ENCODE results near the gene DET1.

DNA sequence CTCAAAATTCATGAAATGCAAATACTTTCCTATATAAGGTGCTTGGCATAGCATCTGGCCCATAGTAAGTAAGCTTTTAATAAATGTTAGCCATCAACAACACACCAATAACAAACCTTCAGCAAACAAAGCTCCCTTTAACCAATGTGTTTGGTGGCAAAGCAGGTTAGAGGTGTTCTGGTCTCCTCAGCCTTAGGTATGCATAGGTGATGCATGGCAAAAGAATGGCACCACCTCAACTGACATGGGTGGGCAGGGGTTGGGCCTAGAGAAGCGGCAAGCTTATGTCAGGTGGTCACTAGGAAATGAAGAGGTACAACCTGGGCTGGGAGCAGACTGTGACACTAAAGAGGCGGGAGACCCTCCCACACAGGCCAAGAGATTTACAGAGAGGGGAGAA is 40.8 kb downstream of the DET1 start:
- no peak for TF ChIP-seq ATF1 (CRISPR knock-in tag; IDR thresholded peaks at IDR 0.05)
- TF ChIP-seq, protein P1, sequence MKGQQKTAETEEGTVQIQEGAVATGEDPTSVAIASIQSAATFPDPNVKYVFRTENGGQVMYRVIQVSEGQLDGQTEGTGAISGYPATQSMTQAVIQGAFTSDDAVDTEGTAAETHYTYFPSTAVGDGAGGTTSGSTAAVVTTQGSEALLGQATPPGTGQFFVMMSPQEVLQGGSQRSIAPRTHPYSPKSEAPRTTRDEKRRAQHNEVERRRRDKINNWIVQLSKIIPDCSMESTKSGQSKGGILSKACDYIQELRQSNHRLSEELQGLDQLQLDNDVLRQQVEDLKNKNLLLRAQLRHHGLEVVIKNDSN (CRISPR knock-in tag; IDR thresholded peaks at IDR 0.05), result no peak
- TF ChIP-seq, protein P2, sequence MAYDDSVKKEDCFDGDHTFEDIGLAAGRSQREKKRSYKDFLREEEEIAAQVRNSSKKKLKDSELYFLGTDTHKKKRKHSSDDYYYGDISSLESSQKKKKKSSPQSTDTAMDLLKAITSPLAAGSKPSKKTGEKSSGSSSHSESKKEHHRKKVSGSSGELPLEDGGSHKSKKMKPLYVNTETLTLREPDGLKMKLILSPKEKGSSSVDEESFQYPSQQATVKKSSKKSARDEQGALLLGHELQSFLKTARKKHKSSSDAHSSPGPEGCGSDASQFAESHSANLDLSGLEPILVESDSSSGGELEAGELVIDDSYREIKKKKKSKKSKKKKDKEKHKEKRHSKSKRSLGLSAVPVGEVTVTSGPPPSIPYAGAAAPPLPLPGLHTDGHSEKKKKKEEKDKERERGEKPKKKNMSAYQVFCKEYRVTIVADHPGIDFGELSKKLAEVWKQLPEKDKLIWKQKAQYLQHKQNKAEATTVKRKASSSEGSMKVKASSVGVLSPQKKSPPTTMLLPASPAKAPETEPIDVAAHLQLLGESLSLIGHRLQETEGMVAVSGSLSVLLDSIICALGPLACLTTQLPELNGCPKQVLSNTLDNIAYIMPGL (CRISPR knock-in tag; IDR thresholded peaks at IDR 0.05), result no peak
- TF ChIP-seq, protein P3, sequence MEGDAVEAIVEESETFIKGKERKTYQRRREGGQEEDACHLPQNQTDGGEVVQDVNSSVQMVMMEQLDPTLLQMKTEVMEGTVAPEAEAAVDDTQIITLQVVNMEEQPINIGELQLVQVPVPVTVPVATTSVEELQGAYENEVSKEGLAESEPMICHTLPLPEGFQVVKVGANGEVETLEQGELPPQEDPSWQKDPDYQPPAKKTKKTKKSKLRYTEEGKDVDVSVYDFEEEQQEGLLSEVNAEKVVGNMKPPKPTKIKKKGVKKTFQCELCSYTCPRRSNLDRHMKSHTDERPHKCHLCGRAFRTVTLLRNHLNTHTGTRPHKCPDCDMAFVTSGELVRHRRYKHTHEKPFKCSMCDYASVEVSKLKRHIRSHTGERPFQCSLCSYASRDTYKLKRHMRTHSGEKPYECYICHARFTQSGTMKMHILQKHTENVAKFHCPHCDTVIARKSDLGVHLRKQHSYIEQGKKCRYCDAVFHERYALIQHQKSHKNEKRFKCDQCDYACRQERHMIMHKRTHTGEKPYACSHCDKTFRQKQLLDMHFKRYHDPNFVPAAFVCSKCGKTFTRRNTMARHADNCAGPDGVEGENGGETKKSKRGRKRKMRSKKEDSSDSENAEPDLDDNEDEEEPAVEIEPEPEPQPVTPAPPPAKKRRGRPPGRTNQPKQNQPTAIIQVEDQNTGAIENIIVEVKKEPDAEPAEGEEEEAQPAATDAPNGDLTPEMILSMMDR (IDR thresholded peaks at IDR 0.05), result no peak
- TF ChIP-seq, protein P4, sequence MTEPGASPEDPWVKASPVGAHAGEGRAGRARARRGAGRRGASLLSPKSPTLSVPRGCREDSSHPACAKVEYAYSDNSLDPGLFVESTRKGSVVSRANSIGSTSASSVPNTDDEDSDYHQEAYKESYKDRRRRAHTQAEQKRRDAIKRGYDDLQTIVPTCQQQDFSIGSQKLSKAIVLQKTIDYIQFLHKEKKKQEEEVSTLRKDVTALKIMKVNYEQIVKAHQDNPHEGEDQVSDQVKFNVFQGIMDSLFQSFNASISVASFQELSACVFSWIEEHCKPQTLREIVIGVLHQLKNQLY (CRISPR knock-in tag; IDR thresholded peaks at IDR 0.05), result no peak
- TF ChIP-seq, protein P5, sequence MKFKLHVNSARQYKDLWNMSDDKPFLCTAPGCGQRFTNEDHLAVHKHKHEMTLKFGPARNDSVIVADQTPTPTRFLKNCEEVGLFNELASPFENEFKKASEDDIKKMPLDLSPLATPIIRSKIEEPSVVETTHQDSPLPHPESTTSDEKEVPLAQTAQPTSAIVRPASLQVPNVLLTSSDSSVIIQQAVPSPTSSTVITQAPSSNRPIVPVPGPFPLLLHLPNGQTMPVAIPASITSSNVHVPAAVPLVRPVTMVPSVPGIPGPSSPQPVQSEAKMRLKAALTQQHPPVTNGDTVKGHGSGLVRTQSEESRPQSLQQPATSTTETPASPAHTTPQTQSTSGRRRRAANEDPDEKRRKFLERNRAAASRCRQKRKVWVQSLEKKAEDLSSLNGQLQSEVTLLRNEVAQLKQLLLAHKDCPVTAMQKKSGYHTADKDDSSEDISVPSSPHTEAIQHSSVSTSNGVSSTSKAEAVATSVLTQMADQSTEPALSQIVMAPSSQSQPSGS (CRISPR knock-in tag; IDR thresholded peaks at IDR 0.05; ENCODE audit: borderline replicate concordance, low read depth), result no peak
- TF ChIP-seq, protein P6, sequence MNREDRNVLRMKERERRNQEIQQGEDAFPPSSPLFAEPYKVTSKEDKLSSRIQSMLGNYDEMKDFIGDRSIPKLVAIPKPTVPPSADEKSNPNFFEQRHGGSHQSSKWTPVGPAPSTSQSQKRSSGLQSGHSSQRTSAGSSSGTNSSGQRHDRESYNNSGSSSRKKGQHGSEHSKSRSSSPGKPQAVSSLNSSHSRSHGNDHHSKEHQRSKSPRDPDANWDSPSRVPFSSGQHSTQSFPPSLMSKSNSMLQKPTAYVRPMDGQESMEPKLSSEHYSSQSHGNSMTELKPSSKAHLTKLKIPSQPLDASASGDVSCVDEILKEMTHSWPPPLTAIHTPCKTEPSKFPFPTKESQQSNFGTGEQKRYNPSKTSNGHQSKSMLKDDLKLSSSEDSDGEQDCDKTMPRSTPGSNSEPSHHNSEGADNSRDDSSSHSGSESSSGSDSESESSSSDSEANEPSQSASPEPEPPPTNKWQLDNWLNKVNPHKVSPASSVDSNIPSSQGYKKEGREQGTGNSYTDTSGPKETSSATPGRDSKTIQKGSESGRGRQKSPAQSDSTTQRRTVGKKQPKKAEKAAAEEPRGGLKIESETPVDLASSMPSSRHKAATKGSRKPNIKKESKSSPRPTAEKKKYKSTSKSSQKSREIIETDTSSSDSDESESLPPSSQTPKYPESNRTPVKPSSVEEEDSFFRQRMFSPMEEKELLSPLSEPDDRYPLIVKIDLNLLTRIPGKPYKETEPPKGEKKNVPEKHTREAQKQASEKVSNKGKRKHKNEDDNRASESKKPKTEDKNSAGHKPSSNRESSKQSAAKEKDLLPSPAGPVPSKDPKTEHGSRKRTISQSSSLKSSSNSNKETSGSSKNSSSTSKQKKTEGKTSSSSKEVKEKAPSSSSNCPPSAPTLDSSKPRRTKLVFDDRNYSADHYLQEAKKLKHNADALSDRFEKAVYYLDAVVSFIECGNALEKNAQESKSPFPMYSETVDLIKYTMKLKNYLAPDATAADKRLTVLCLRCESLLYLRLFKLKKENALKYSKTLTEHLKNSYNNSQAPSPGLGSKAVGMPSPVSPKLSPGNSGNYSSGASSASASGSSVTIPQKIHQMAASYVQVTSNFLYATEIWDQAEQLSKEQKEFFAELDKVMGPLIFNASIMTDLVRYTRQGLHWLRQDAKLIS (CRISPR knock-in tag; IDR thresholded peaks at IDR 0.05; ENCODE audit: borderline replicate concordance), result no peak
